Fibroblast of lung (primary cell): ENCODE results near the gene ITGB3.

Experiments used
- EZH2 ChIP-seq: IDR thresholded peaks from 2 replicates; pipeline ENCODE4 v1.5.1; 2012; ENCODE audit warnings: low read length, control low read depth, mild to moderate bottlenecking; ENCODE audit errors: missing control alignments
- TF ChIP-seq, protein P1 (sequence below), 2 donors: IDR thresholded peaks in 1 of 2; conservative IDR thresholded peaks in 1 of 2; 1 replicate in 1 of 2; 2 replicates in 1 of 2; pipeline ENCODE4 v1.5.1; 2011 to 2012; ENCODE audit warnings: low read length in 2 of 2, control low read depth in 1 of 2, inconsistent platforms in 1 of 2, low read depth in 1 of 2, mild to moderate bottlenecking in 1 of 2

DNA sequence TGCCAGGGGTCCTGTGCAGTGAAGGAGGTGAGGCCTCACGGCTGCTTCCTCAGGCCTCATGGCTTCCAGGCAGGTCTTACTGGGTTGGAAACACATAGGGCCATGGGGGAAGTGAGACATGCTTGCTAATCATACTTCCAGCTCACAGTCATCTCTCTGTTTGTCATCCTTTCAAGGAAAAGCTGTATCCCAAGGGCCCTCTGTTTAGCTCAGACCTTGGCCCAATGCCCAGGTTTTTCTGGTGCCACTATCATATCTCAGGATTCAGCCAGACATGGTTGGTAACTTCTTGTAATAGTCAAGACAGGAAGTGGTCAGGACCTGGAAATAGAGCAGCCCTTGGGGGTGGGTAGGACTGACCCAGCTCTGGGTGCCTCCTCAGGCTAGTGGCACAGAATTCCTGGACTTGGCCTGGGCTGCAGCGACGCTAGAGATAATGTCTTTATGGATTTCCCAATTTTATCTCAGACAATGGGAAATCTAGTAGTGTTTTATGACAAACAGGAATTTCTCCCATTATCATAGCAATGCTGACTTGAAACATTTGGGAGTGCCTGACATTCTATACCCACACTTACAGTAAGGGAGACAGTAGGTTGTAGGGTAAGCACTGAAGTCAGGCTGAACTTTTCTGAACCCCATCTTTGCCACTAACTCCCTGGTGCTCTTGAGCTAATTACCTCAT lies 13.5 kb upstream of the ITGB3 start:
- TF ChIP-seq, protein P1, sequence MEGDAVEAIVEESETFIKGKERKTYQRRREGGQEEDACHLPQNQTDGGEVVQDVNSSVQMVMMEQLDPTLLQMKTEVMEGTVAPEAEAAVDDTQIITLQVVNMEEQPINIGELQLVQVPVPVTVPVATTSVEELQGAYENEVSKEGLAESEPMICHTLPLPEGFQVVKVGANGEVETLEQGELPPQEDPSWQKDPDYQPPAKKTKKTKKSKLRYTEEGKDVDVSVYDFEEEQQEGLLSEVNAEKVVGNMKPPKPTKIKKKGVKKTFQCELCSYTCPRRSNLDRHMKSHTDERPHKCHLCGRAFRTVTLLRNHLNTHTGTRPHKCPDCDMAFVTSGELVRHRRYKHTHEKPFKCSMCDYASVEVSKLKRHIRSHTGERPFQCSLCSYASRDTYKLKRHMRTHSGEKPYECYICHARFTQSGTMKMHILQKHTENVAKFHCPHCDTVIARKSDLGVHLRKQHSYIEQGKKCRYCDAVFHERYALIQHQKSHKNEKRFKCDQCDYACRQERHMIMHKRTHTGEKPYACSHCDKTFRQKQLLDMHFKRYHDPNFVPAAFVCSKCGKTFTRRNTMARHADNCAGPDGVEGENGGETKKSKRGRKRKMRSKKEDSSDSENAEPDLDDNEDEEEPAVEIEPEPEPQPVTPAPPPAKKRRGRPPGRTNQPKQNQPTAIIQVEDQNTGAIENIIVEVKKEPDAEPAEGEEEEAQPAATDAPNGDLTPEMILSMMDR (conservative IDR thresholded peaks at IDR 0.05 in 1 of 2, IDR thresholded peaks at IDR 0.05 in 1 of 2; ENCODE audit: low read depth in 1 of 2, low read length in 2 of 2) = no peak
- TF ChIP-seq EZH2 = no peak
